Progenitor cell of endocrine pancreas (in vitro differentiated cells): Measurements from ENCODE around the gene DGCR8. TPM values are rescaled to one million over a fixed set of nuclear protein-coding genes. Genes with fewer than 3 reads are reported as not detected.

Experiments used
- DNase-seq: peaks from one replicate; pipeline ENCODE4 v3.0.0; 2021; ENCODE audit warnings: low spot score; ENCODE audit not compliant: unreplicated experiment
- H3K27ac Mint-ChIP-seq: 2 replicates; pipeline ENCODE4 v1.8.0; 2021; ENCODE audit warnings: mild to moderate bottlenecking, moderate library complexity, mixed read lengths
- H3K27me3 Mint-ChIP-seq: 2 replicates; pipeline ENCODE4 v1.8.0; 2021; ENCODE audit warnings: mixed read lengths
- H3K36me3 Mint-ChIP-seq: 2 replicates; pipeline ENCODE4 v1.8.0; 2022; ENCODE audit warnings: mixed read lengths; ENCODE audit not compliant: insufficient read depth
- H3K4me1 Mint-ChIP-seq: 2 replicates; pipeline ENCODE4 v1.8.0; 2021; ENCODE audit warnings: low read depth, mixed read lengths
- H3K4me3 Mint-ChIP-seq: 2 replicates; pipeline ENCODE4 v1.8.0; 2021; ENCODE audit warnings: low read depth, mild to moderate bottlenecking, moderate library complexity, mixed read lengths
- H3K9me3 Mint-ChIP-seq: 2 replicates; pipeline ENCODE4 v1.8.0; 2021; ENCODE audit warnings: low read depth, mixed read lengths
- total RNA-seq: library from RNA; stranded (reverse); gene quantifications from 2 replicates; pipeline ENCODE4 v1.2.1, GENCODE V29; 2021
- TF ChIP-seq, protein P1 (sequence below): fragments of 200-600 bp; sonication (generic); IDR thresholded peaks from one replicate; pipeline ENCODE4 v1.5.0; 2021; ENCODE audit warnings: antibody characterized with exemption, mild to moderate bottlenecking; ENCODE audit not compliant: unreplicated experiment

The DGCR8 gene
- total RNA-seq, 1 donor from 2014 or later, result 75.8 TPM

- TF ChIP-seq, protein P1, sequence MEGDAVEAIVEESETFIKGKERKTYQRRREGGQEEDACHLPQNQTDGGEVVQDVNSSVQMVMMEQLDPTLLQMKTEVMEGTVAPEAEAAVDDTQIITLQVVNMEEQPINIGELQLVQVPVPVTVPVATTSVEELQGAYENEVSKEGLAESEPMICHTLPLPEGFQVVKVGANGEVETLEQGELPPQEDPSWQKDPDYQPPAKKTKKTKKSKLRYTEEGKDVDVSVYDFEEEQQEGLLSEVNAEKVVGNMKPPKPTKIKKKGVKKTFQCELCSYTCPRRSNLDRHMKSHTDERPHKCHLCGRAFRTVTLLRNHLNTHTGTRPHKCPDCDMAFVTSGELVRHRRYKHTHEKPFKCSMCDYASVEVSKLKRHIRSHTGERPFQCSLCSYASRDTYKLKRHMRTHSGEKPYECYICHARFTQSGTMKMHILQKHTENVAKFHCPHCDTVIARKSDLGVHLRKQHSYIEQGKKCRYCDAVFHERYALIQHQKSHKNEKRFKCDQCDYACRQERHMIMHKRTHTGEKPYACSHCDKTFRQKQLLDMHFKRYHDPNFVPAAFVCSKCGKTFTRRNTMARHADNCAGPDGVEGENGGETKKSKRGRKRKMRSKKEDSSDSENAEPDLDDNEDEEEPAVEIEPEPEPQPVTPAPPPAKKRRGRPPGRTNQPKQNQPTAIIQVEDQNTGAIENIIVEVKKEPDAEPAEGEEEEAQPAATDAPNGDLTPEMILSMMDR, result no peak
- Mint-ChIP-seq H3K9me3 (no peaks in the 10 kb centered on the region), H3K4me3 (no peak within 1 kb of the TSS), H3K27ac (peak within 1 kb of the TSS; percentile 19), H3K27me3 (peaks cover 7% of the 10 kb centered on the region), H3K4me1 (no peaks in the 10 kb centered on the region), H3K36me3 (no peaks in the 10 kb centered on the region)
- DNase-seq, result no peak
Measured at GRCh38 chr22:20150381-20151275, 70.6 kb downstream of the DGCR8 start, which contains the start of gene CCDC188. CCDC188 (minus strand) TSS chr22:20151055; CDS start chr22:20150986, 69 bp downstream.

DNA sequence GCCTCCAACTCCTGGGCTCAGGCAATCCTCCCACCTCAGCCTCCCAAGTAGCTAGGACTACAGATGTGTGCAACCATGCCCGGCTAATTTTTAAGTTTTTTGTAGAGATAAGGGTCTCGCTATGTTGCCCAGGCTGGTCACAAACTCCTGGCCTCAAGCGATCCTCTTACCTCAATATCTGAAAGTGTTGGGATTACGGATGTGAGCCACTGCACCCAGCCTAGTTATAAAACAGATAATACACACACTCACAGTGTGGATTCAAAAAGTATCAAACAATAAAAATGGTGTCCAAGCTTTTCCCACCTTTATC is 71.2 kb downstream of the DGCR8 start:
- no peak for DNase-seq
- H3K27ac Mint-ChIP-seq, result peak overlapping the region; percentile 19
- TF ChIP-seq, protein P1, result no peak
- H3K27me3 Mint-ChIP-seq, result peaks cover 7% of the 10 kb centered on the region
- no peaks in the 10 kb centered on the region for H3K36me3 Mint-ChIP-seq
- H3K4me3 Mint-ChIP-seq, result no peak overlapping the region
- no peaks in the 10 kb centered on the region for H3K4me1 Mint-ChIP-seq
- H3K9me3 Mint-ChIP-seq, result no peaks in the 10 kb centered on the region

- H3K9me3 Mint-ChIP-seq, result no peaks in the 10 kb centered on the region
- H3K4me3 Mint-ChIP-seq, result no peak overlapping the region
- TF ChIP-seq, protein P1, result no peak
- H3K4me1 Mint-ChIP-seq, result peaks cover 2% of the 10 kb centered on the region
- H3K36me3 Mint-ChIP-seq, result no peaks in the 10 kb centered on the region
- H3K27ac Mint-ChIP-seq, result no peak overlapping the region
- no peak for DNase-seq
- peaks cover 7% of the 10 kb centered on the region for H3K27me3 Mint-ChIP-seq
Measured at GRCh38 chr22:20152464-20152890, 72.4 kb downstream of the DGCR8 start.

DNA sequence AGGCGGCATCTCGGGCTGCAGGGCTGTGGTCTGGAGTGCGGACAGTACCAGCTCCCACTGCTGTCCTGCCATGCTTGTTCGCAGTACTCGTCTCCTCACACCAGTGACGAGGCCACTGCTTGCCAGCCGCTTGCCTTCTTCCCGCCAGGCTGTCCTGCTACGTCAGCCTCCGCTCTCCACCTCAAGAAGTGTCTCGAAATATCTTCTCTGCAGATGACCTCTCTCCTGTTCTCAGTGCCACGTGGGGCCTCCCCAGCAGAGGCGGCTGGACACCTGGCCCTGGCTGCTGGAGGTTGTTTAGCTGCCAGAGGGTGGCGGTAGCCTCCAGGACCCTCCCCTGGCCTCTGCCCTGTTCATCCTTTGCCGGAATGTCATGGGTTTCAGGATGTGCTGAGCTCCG is 73.9 kb downstream of the DGCR8 start:
- H3K9me3 Mint-ChIP-seq, result no peaks in the 10 kb centered on the region
- H3K27ac Mint-ChIP-seq, result no peak overlapping the region
- DNase-seq, result no peak
- H3K27me3 Mint-ChIP-seq, result peaks cover 7% of the 10 kb centered on the region
- H3K36me3 Mint-ChIP-seq, result no peaks in the 10 kb centered on the region
- H3K4me1 Mint-ChIP-seq, result peaks cover 4% of the 10 kb centered on the region
- TF ChIP-seq, protein P1, result peak; percentile 18
- no peak overlapping the region for H3K4me3 Mint-ChIP-seq

DNA sequence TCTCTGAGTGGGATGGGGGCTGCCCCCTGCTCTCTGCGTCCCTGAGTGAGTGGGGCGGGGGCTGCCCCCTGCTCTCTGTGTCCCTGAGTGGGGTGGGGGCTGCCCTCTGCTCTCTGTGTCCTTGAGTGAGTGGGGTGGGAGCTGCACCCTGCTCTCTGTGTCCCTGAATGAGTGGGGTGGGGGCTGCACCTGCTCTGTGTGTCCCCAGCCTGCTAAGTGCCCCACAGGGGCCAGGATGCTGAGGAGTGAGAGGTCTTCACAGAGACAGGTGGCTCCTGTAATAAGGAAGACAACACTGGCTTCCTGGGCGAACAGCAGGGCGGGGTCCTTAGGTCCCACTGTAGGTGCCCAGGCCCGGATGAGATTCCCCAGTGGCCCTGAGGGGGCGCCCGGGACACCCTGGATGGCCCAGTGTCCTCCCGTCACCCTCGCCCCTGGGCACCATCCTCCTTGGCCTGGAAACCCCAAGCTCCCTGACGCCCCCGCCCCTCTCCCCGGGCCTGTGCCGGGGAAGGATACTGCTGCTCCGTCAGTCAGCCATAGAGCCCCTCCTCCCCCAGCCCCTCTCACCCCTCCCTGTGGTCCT is 74.7 kb downstream of the DGCR8 start:
- no peaks in the 10 kb centered on the region for H3K36me3 Mint-ChIP-seq
- no peaks in the 10 kb centered on the region for H3K9me3 Mint-ChIP-seq
- no peak for DNase-seq
- TF ChIP-seq, protein P1, result no peak
- no peak overlapping the region for H3K27ac Mint-ChIP-seq
- peaks cover 7% of the 10 kb centered on the region for H3K27me3 Mint-ChIP-seq
- H3K4me1 Mint-ChIP-seq, result peaks cover 7% of the 10 kb centered on the region
- no peak overlapping the region for H3K4me3 Mint-ChIP-seq
